CD4-positive, alpha-beta T cell treated with Interleukin-2 at 100 ng/mL for 4 hours (primary cell): ENCODE measurements around the gene TRDMT1.
A peak's percentile ranks its signal among the peaks of the same experiment; 100 is the strongest.
"Not testable (repeated sequence)": the region's sequence is repeated elsewhere in the genome, so short reads cannot be mapped to it uniquely, and the experiment has no call there.

Experiments
- DNase-seq: peaks from one replicate; pipeline ENCODE4 v3.0.0-alpha.2; 2020; ENCODE audit warnings: low spot score

Gene TRDMT1

DNA sequence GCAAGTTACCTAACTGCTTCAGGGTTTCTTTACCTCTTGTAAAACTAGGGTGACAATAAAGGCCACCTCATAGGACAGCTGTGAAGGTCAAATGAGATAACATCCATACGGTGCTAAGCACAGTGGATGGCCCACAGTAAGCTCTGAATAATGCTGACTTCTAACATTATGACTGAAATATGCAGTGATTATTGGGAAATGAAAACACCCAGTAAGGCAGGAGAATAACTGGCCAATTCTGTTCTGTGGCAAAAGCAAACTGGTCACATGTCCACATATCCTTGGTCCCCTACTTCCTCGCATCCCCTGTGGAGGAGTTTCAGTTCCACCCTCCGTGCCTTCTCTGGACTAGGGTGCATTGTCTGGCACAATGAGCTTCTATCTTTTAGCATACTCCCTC, 73.2 kb downstream of the TRDMT1 start:
- DNase-seq: no peak

- DNase-seq: no peak
Observed at GRCh38 chr10:17126327-17126726, 75.1 kb downstream of the TRDMT1 start.

- no peak for DNase-seq
Observed at GRCh38 chr10:17125206-17125893, 76.1 kb downstream of the TRDMT1 start.

DNA sequence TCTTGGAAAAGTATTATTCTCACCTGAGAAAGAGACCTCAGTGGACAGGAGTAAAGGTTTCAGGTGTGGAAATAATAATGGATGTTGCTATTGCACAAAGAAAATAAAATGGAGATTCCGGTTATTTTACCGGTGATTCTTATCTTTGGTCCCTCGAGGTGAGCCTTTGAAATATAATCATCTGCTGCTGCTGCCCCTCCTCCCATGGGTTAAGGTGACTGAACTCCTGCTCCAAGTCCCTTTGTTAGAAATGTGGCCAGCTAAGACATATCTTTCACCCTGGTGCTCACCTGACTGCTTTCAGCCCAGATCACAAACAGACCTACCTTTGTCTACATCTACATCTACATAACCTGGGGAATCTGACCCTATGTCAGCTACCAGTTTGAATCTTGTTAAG, 77.5 kb downstream of the TRDMT1 start:
- DNase-seq: no peak

DNA sequence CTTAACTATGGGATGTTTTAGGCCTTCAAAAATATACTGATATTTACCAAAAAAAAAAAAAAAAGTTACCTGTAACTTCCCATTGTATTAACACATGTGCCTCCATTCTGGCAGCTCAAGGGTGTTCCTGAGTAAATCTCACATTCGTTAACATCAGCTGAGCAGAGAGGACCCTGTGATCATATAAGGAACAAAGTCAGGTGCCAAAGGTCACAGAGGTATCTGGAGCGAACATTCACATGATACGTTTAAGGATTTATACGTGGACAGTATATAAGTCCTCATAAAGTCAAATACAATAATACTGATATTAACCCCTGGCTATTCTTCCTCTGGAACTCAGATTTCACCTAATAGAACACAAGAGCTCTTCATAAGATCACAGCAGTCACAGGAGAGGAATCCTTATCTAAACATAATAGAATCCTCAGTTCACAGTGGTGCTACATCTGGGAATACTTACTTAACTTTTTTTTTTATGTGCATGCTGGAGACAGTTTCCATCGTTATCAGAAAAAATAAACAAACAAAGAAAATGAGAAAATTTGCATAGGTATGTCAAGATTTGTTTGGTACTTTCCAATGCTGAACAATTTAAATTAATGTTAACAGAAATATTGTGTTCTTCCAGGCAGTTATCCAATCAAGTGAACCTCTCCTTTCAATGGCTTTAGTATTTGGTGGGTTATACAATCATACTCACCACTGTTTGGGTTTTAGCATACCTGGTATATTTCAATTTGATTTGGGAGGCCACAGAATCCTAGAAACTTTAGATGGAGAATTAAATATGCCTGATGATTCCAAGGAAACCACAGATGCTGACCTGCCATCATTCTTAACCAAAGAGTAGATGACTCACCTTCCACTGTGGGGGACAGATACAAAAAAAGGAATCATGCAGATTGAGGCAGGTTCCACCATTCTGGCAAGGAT, 78.5 kb downstream of the TRDMT1 start:
- no peak for DNase-seq

DNA sequence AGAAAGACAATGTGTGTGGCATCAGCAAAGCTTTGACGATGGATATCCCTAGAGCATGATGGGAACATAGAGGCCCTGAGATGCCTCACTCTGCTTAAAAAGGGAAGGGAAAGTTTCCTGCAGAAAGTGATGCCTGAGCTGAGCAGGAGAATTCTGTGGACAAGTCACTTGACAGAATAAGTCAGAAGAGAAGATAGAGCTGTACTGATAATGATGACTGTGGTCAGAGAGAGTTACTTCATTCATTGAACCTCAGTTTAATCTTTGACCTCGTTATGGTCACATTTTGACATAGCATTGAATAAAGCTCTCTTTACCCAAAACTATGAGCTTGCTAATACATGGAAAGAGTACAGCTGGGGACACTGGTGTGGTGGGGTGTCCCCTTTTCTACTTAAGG, 79.4 kb downstream of the TRDMT1 start:
- no peak for DNase-seq

- DNase-seq: no peak
Observed at GRCh38 chr10:17120694-17121093, 80.8 kb downstream of the TRDMT1 start.

DNA sequence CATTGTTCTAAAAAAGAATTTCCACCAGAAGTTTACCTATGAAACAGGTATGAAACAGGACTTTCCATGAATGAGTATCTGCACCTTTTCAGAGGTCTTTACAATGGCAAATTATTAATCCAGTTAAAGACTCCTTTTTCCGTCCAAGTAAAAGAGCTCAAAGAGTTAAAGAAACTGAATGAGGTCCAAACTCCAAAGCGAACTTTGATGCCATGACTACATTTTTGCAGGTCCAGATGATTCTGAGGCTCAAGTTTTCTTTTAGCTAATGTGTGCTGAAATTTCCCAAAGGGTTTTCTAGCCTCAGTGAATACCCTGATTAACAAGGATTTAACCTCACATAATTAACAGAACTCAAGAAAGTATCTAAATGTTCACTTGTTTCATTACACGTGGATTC, 81.6 kb downstream of the TRDMT1 start:
- no peak for DNase-seq

- DNase-seq: no peak
Observed at GRCh38 chr10:17116193-17116592, 85.3 kb downstream of the TRDMT1 start.

- no peak for DNase-seq
Observed at GRCh38 chr10:17115683-17116082, 85.8 kb downstream of the TRDMT1 start.

DNA sequence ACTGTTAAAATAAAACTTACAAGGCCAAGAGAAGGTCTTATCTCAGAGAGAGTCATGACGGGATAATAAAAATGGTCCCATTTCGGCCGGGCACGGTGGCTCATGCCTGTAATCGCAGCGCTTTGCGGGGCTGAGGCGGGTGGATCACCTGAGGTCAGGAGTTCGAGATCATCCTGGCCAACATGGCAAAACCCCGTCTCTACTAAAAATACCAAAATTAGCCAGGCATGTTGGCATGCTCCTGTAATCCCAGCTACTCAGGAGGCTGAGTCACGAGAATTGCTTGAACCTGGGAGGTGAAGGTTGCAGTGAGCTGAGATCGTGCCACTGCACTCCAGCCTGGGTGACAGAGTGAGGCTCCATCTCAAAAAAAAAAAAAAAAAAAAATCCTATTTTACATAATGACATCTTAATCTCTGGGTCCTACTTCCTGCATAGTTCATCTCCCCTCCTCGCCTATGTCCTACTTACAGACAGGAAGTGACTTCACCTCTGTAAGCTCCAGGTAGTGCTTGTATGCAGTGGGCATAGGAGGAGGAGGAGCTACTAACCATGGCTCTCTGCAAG, 86.5 kb downstream of the TRDMT1 start:
- DNase-seq: not testable (repeated sequence)

DNA sequence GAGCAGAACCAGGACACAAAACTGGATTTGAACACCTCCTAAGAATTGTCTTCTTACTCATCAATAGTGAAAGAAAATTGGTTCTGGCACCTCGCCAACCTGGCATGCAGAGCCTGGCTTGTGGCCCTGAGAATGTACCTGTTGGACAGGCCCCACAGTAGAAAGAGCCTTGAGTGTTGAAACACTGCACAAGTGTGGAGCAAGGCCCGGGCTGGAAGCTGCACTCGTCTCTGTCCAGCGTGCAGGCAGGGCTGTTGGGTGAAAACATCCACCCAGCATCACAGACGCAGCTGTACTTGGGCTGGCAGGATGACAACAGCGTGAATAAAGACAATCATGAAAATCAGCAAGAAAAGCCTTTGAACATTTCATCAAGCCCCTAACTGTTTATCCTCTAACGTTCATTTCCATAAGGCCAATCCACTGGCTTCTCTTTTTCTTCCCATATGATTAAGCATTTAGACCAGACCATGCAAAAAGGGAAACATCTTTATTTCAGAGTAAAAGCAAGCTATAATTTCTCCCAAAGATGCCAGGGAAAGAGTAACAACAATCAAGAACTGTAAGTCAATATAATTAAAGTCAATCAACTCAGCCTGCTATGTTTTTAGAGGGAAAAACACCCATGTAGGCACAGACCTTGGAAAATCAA, 87.5 kb downstream of the TRDMT1 start:
- DNase-seq: no peak

DNA sequence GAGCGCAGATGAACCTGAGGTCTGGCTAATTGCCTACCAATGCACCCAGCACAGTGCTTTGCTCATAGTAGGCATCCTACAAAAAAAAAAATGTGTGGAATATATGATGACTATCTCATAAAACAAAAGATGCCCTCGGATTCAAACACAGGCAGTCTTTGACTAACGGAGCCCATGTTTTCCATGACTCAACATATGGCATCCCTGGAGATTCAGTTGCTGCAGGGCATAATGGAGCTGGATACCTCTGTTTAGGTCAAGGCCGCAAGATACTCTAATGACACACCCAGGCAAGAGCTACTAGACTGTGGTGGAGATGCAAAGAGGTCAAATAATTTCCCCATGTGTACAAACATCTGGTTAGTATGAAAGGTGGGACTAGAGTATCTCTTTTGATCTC, 88.1 kb downstream of the TRDMT1 start:
- no peak for DNase-seq

DNA sequence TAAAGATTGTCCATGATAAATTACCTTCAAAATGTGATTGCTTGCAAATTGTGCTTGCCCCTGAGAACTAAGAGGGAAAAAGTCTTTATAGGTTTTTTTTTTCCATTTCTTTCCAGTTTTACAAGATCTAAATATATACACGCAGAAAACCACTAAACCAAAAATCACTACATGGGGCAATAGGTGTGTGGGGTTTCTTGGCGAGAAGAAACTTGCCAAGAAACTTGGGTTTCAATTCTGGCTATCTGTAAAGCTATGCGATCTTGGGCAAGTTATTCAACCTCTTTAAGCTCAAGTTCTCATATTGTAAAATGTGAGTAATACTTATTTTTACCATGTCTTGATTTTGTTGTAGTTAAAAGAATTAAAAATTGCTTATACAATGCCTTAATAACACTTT, 88.9 kb downstream of the TRDMT1 start:
- DNase-seq: no peak

- peak; percentile 22 for DNase-seq
Observed at GRCh38 chr10:17109475-17110207, 91.8 kb downstream of the TRDMT1 start.

- DNase-seq: no peak
Observed at GRCh38 chr10:17109046-17109445, 92.4 kb downstream of the TRDMT1 start.

GRCh38 chr10:17106991-17107390, 94.5 kb downstream of the TRDMT1 start:
- DNase-seq: no peak

GRCh38 chr10:17101910-17102266, 99.6 kb downstream of the TRDMT1 start:
- DNase-seq: no peak

- no peak for DNase-seq
Observed at GRCh38 chr10:17101257-17101909, 100.1 kb downstream of the TRDMT1 start.

DNA sequence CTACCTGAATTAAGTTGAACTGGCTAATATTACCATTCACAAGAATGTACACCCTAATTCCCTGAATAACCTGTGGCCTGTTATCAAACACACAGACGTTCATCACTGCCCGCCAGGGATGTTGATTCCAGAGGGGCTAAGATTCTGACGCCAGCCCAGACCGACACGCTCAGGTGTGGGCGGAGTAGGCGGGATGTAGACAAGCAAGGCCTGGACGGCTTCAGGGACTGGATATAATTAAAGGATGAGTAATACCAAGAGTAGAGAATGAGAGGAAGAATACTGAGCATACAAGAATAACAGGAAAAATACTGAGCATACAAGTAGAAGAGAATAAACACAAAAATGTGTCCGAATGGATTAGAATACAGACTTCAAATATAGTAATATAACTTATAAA, 100.9 kb downstream of the TRDMT1 start:
- no peak for DNase-seq

DNA sequence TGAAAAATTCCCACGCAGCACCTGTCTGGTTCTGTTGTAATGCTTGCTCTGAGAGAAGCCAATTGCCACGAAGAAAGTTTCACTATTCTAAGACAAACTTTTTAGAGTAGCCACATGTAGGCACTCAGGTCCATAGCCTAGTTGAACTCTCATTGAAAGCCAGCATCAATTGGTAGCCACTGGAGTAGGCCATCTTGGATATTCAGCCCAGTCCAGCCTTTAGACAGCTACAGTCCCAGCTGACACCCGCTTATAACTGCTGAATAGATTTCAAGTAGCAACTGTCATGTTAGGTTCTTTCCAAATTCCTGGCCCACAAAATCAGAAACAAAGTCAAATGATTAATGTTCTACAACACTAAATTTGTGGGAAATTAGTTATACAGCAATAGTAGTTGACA, 103.5 kb downstream of the TRDMT1 start:
- no peak for DNase-seq
